ENCODE measurements around the gene ZC3H8.

GRCh38 chr2:112301171-112301584, 46.3 kb upstream of the ZC3H8 start:
- TF ChIP-seq POLR2AphosphoS5 (IDR thresholded peaks at IDR 0.05; ENCODE audit: borderline replicate concordance, low read depth, low read length): no peak
- no peak for TF ChIP-seq EZH2 (IDR thresholded peaks at IDR 0.05)
